ENCODE measurements around the gene SLC44A1.

- TF ChIP-seq CTCF (IDR thresholded peaks at IDR 0.05): no peak
- no peak for TF ChIP-seq EP300 (IDR thresholded peaks at IDR 0.05; ENCODE audit: low read depth)
These were observed 182.2 kb downstream of the SLC44A1 start for GRCh38 chr9:105426657-105427056.
